ENCODE results near the gene ALDH4A1.

DNA sequence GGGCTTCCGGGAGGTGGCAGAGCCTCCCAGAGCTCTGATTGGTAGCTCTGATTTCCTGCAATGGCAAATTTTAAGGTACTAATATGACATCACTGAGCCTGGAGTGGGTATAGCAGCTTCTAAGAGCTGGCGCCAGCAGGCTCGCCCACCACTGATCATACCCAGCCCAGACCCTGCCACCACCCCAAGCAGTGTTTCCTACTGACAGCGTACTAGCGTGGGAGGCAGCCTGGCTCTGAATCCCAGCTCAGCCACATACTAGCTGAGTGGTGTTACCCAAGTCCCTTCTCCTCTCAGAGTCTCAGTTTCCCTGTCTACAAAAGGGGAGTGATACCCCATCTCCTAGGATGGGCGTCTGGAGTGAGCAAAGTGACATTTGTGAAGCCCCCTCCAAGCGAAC is 13.0 kb upstream of the ALDH4A1 start:
- TF ChIP-seq, protein P1, sequence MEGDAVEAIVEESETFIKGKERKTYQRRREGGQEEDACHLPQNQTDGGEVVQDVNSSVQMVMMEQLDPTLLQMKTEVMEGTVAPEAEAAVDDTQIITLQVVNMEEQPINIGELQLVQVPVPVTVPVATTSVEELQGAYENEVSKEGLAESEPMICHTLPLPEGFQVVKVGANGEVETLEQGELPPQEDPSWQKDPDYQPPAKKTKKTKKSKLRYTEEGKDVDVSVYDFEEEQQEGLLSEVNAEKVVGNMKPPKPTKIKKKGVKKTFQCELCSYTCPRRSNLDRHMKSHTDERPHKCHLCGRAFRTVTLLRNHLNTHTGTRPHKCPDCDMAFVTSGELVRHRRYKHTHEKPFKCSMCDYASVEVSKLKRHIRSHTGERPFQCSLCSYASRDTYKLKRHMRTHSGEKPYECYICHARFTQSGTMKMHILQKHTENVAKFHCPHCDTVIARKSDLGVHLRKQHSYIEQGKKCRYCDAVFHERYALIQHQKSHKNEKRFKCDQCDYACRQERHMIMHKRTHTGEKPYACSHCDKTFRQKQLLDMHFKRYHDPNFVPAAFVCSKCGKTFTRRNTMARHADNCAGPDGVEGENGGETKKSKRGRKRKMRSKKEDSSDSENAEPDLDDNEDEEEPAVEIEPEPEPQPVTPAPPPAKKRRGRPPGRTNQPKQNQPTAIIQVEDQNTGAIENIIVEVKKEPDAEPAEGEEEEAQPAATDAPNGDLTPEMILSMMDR (IDR thresholded peaks at IDR 0.05) = no peak
- no peak for TF ChIP-seq POLR2A (IDR thresholded peaks at IDR 0.05)

All from gastroesophageal sphincter (tissue), 3 donors.